ENCODE measurements around the gene RGS3.
A peak's percentile ranks its signal among the peaks of the same experiment; 100 is the strongest.

The RGS3 gene

DNA sequence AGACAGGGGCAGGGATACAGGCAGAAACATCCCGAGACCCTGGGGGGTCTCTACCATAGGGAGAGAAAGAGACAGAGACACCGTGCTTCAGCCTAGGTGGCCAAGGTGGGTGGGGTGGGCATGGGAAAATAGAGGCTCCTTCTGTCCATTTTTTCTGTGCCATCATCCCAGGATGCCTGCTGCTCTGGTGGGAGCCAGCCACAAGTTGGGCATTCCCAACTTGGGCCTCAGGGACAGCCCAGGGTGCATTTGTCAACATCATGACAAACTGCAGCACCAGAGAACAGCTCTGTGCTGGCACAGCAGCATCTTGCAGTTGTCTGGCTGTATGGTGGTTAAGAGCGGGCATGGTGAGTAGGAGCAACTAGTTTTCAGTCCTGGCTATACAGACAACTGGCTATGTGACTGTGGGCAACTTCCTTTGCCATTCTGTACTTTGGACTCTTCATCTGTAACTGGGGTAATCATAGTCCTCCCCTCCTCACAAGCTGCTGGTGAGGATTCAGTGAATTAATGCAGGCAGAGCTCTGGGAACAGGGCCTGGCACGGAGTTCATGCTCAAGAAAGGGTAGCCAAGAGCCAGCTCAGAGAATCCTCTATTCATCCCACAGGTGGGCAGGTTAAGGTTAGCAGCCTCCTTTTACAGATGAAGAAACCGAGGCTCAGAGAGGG is 100.4 kb downstream of the RGS3 start:
- no peak overlapping the region for H3K4me3 ChIP-seq (ENCODE audit: low read depth, low read length)
- no peak for DNase-seq (ENCODE audit: low read depth)
- TF ChIP-seq, protein P1, sequence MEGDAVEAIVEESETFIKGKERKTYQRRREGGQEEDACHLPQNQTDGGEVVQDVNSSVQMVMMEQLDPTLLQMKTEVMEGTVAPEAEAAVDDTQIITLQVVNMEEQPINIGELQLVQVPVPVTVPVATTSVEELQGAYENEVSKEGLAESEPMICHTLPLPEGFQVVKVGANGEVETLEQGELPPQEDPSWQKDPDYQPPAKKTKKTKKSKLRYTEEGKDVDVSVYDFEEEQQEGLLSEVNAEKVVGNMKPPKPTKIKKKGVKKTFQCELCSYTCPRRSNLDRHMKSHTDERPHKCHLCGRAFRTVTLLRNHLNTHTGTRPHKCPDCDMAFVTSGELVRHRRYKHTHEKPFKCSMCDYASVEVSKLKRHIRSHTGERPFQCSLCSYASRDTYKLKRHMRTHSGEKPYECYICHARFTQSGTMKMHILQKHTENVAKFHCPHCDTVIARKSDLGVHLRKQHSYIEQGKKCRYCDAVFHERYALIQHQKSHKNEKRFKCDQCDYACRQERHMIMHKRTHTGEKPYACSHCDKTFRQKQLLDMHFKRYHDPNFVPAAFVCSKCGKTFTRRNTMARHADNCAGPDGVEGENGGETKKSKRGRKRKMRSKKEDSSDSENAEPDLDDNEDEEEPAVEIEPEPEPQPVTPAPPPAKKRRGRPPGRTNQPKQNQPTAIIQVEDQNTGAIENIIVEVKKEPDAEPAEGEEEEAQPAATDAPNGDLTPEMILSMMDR (conservative IDR thresholded peaks at IDR 0.05; ENCODE audit: low read depth, low read length) = no peak

- TF ChIP-seq, protein P1 (conservative IDR thresholded peaks at IDR 0.05; ENCODE audit: low read depth, low read length) = no peak
- DNase-seq (ENCODE audit: low read depth) = peak; percentile 70
- H3K4me3 ChIP-seq (ENCODE audit: low read depth, low read length) = peak overlapping the region; percentile 71
These were observed 101.1 kb downstream of the RGS3 start for GRCh38 chr9:113564498-113565237.

DNA sequence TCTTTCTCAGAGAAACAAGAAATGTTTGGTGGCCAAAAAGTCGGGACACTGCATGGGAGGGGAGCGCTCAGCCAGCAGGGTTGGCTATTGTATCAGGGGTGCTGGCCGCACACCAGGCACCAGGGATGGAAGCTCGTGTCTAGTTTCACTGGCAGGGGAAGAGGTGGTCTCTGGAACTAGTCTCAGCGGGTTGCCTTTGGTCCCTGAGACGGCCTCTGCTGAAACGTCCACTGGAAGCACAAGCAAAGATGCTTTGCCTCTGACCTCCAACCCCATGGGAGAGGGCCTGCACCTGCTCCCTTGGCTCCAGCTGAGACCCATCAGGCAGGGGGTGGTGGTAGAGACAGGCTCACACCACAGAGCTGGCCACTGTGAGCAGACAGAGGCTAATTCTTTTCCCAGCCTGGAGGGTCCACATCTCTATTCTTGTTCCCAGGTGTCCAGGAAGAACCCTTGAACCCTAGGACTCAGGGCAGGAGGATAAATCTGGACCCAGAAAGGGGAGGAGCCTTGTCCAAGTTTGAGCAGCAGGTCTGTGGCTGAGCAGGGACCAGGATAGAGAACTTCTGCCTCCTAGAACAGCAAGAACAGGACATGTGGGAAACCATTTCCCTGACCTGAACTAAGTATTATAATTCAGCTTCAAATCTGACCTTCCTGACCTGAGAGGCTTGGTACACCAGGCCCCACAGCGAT is 102.6 kb downstream of the RGS3 start:
- no peak for DNase-seq (ENCODE audit: low read depth)
- peak overlapping the region; percentile 71 for H3K4me3 ChIP-seq (ENCODE audit: low read depth, low read length)
- TF ChIP-seq, protein P1 (conservative IDR thresholded peaks at IDR 0.05; ENCODE audit: low read depth, low read length) = no peak

- peak overlapping the region; percentile 71 for H3K4me3 ChIP-seq (ENCODE audit: low read depth, low read length)
- no peak for DNase-seq (ENCODE audit: low read depth)
- TF ChIP-seq, protein P1 (conservative IDR thresholded peaks at IDR 0.05; ENCODE audit: low read depth, low read length) = no peak
These were observed 103.2 kb downstream of the RGS3 start for GRCh38 chr9:113566712-113567071.

DNA sequence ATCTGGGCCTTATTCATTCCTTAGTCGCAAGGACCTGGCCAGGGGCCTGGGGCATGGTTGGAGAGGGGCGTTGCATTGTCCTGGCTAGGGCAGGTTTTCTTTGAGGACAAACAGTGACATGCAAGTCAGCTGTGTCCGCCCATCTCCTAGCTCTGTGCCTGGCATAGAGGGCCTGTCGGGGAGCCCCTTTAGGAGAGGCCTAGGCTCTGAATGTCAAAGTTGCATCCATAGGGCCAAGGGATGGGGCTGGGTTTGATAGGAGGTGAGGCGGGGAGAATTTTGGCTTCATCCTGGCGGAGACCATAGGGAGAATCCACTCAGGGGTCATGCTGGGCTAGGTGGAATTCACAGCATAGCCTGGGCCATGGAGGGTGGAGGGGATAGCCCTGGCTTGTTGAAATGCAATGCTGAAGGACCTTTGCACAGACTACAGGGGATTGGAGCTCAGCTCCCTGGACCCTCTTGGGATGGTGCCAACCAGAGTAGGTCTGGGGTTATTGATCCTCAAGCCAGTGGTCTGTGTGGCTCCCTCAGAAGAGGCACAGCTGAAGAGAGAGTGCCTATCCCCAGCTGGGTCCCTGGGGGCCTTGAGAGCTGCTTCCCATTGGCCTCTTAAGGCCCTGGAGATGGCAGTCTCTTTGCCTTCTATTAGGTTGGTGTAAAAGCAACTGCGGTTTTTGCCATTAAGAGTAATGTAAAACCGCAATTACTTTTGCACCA is 104.0 kb downstream of the RGS3 start:
- no peak overlapping the region for H3K4me3 ChIP-seq (ENCODE audit: low read depth, low read length)
- no peak for DNase-seq (ENCODE audit: low read depth)
- TF ChIP-seq, protein P1 (conservative IDR thresholded peaks at IDR 0.05; ENCODE audit: low read depth, low read length) = no peak

- TF ChIP-seq, protein P1 (conservative IDR thresholded peaks at IDR 0.05; ENCODE audit: low read depth, low read length) = no peak
- DNase-seq (ENCODE audit: low read depth) = no peak
- no peak overlapping the region for H3K4me3 ChIP-seq (ENCODE audit: low read depth, low read length)
These were observed 104.5 kb downstream of the RGS3 start for GRCh38 chr9:113568081-113568435.

All from choroid plexus epithelial cell (primary cell).